Breast epithelium (tissue), 4 donors: Measurements from ENCODE around the gene ACACA. TPM values are rescaled to one million over a fixed set of nuclear protein-coding genes. Genes with fewer than 3 reads are reported as not detected.

Experiments
- DNase-seq, 2 donors: peaks; one replicate each; pipeline ENCODE4 v3.0.0-alpha.2; 2019; ENCODE audit warnings: low spot score in 2 of 2
- H3K27ac ChIP-seq, 2 donors: fragments of 200-600 bp; sonication (generic) in 1 of 2; one replicate each; pipeline ENCODE4 v1.5.1; 2016 to 2019; ENCODE audit warnings: mild to moderate bottlenecking in 1 of 2
- H3K27me3 ChIP-seq, 2 donors: fragments of 200-600 bp; sonication (generic) in 1 of 2; one replicate each; pipeline versions ENCODE4 v1.5.1 to v1.6.0; 2017 to 2019; ENCODE audit warnings: control low read depth in 1 of 2, mild to moderate bottlenecking in 1 of 2
- H3K36me3 ChIP-seq: fragments of 200-600 bp; one replicate; pipeline ENCODE4 v1.5.1; 2019
- H3K4me1 ChIP-seq, 2 donors: fragments of 200-600 bp; sonication (generic); one replicate each; pipeline ENCODE4 v1.5.1; 2016 to 2019; ENCODE audit warnings: control low read depth in 1 of 2
- H3K4me3 ChIP-seq, 3 donors: fragments of 200-600 bp; sonication (generic); 1 replicate in 2 of 3; 2 replicates in 1 of 3; pipeline ENCODE4 v1.5.1; 2016 to 2019; ENCODE audit warnings: mild to moderate bottlenecking in 3 of 3, moderate library complexity in 2 of 3
- H3K9me3 ChIP-seq, 2 donors: fragments of 200-600 bp; sonication (generic) in 1 of 2; one replicate each; pipeline ENCODE4 v1.5.1; 2016 to 2019; ENCODE audit warnings: control low read depth in 1 of 2
- CTCF ChIP-seq, 3 donors: fragments of 450-650 bp; IDR thresholded peaks; one replicate each; pipeline ENCODE4 v1.5.1; 2016 to 2017; ENCODE audit warnings: antibody characterized with exemption in 3 of 3, mild to moderate bottlenecking in 3 of 3, moderate library complexity in 3 of 3
- POLR2A ChIP-seq: fragments of 450-650 bp; IDR thresholded peaks from one replicate; pipeline ENCODE4 v1.6.1; 2016; ENCODE audit warnings: antibody characterized with exemption, mild to moderate bottlenecking, moderate library complexity
- POLR2AphosphoS5 ChIP-seq, 3 donors: sonication (generic); formaldehyde crosslinking; IDR thresholded peaks; one replicate each; pipeline ENCODE4 v1.6.1; 2017; ENCODE audit warnings: antibody characterized with exemption in 3 of 3
- intact Hi-C: fragments of 100-400 bp; cut with DNase I; formaldehyde crosslinking; loops from one replicate; pipeline ENCODE4 v1.15.1; 2023; ENCODE audit warnings: low total_unique reads
- total RNA-seq, 3 donors: library from RNA; depleted of rRNA; stranded (reverse); fragments of >200 nt; gene quantifications; one replicate each; pipeline ENCODE4 v1.1.0, GENCODE V29; 2016

The ACACA gene
- total RNA-seq, 3 donors from 2014 or later = 32.8 to 46.5 (median 36.1) TPM

- Histone ChIP-seq H3K9me3 (no peaks in the 10 kb centered on the region), H3K36me3 (no peaks in the 10 kb centered on the region), H3K27me3 (no peaks in the 10 kb centered on the region), H3K4me3 (no peak overlapping the region), H3K4me1 (no peaks in the 10 kb centered on the region), H3K27ac (no peak overlapping the region)
- no peak for DNase-seq
- TF ChIP-seq POLR2AphosphoS5 (IDR thresholded peaks at IDR 0.05) (no peak), CTCF (IDR thresholded peaks at IDR 0.05) (no peak), POLR2A (no peak)
- intact Hi-C loops = no loop called here
Measured at GRCh38 chr17:37278247-37278894, 128.3 kb downstream of the ACACA start.

GRCh38 chr17:37276475-37276874 lies 130.2 kb downstream of the ACACA start:
- no peak for TF ChIP-seq POLR2A
- no peaks in the 10 kb centered on the region for H3K36me3 ChIP-seq
- H3K27ac ChIP-seq = no peak overlapping the region
- H3K4me3 ChIP-seq = no peak overlapping the region
- intact Hi-C loops = no loop called here
- no peak for DNase-seq
- no peaks in the 10 kb centered on the region for H3K4me1 ChIP-seq
- no peaks in the 10 kb centered on the region for H3K27me3 ChIP-seq
- H3K9me3 ChIP-seq = no peaks in the 10 kb centered on the region

GRCh38 chr17:37274461-37274860 lies 132.2 kb downstream of the ACACA start:
- no peak for DNase-seq
- Histone ChIP-seq H3K9me3 (no peaks in the 10 kb centered on the region), H3K4me3 (no peak overlapping the region), H3K27ac (no peak overlapping the region), H3K4me1 (no peaks in the 10 kb centered on the region), H3K36me3 (no peaks in the 10 kb centered on the region), H3K27me3 (no peaks in the 10 kb centered on the region)
- TF ChIP-seq POLR2AphosphoS5 (IDR thresholded peaks at IDR 0.05) (no peak), CTCF (IDR thresholded peaks at IDR 0.05) (no peak), POLR2A (no peak)
- intact Hi-C loops = no loop called here

GRCh38 chr17:37273409-37274051 lies 133.1 kb downstream of the ACACA start:
- Histone ChIP-seq H3K36me3 (no peaks in the 10 kb centered on the region), H3K27ac (peak overlapping the region in 1 of 2 donors; percentile 10), H3K4me3 (no peak overlapping the region), H3K4me1 (no peaks in the 10 kb centered on the region), H3K27me3 (no peaks in the 10 kb centered on the region), H3K9me3 (no peaks in the 10 kb centered on the region)
- no peak for DNase-seq
- TF ChIP-seq CTCF (IDR thresholded peaks at IDR 0.05) (no peak), POLR2A (no peak), POLR2AphosphoS5 (IDR thresholded peaks at IDR 0.05) (no peak)
- intact Hi-C loops = no loop called here

- no peaks in the 10 kb centered on the region for H3K27me3 ChIP-seq
- H3K27ac ChIP-seq = no peak overlapping the region
- no peak for DNase-seq
- H3K9me3 ChIP-seq = peaks cover 0 to 7% of the 10 kb centered on the region in 2 donors
- no peaks in the 10 kb centered on the region for H3K4me1 ChIP-seq
- TF ChIP-seq POLR2AphosphoS5 (IDR thresholded peaks at IDR 0.05) (no peak), CTCF (IDR thresholded peaks at IDR 0.05) (no peak), POLR2A (no peak)
- no peaks in the 10 kb centered on the region for H3K36me3 ChIP-seq
- intact Hi-C loops = no loop called here
- no peak overlapping the region for H3K4me3 ChIP-seq
Measured at GRCh38 chr17:37265446-37266173, 141.0 kb downstream of the ACACA start.
